AG09309 (cell line): ENCODE results near the gene CDKL2.

Experiments
- DNase-seq: peaks from one replicate; pipeline ENCODE4 v3.0.0-alpha.2; 2010; ENCODE audit warnings: low read depth
- H3K4me3 ChIP-seq: 2 replicates; pipeline ENCODE4 v1.5.1; 2011; ENCODE audit warnings: mild to moderate bottlenecking, low read depth, low read length, moderate library complexity; ENCODE audit not compliant: control insufficient read depth
- CTCF ChIP-seq: IDR thresholded peaks from 2 replicates; pipeline ENCODE4 v1.5.1; 2011; ENCODE audit warnings: mild to moderate bottlenecking, low read depth, low read length, inconsistent platforms; ENCODE audit not compliant: insufficient read depth, control insufficient read depth; ENCODE audit errors: missing control alignments

The CDKL2 gene

GRCh38 chr4:75564023-75564422 lies 66.3 kb downstream of the CDKL2 start:
- TF ChIP-seq CTCF, result no peak
- H3K4me3 ChIP-seq, result no peak overlapping the region
- DNase-seq, result no peak

- H3K4me3 ChIP-seq, result no peak overlapping the region
- DNase-seq, result no peak
- no peak for TF ChIP-seq CTCF
Measured at GRCh38 chr4:75561789-75562188, 68.5 kb downstream of the CDKL2 start.

- no peak for TF ChIP-seq CTCF
- no peak overlapping the region for H3K4me3 ChIP-seq
- no peak for DNase-seq
Measured at GRCh38 chr4:75557696-75558095, 72.6 kb downstream of the CDKL2 start.

GRCh38 chr4:75555294-75556164 lies 74.8 kb downstream of the CDKL2 start, which contains the start of gene ODAPH:
Gene ODAPH, plus strand, starts transcription at chr4:75556066. Its CDS starts 17 bp downstream, at chr4:75556083.
- TF ChIP-seq CTCF, result no peak
- DNase-seq, result no peak
- no peak within 1 kb of the TSS for H3K4me3 ChIP-seq

- no peak overlapping the region for H3K4me3 ChIP-seq
- no peak for TF ChIP-seq CTCF
- no peak for DNase-seq
Measured at GRCh38 chr4:75552452-75552851, 77.9 kb downstream of the CDKL2 start.

GRCh38 chr4:75549019-75549418 lies 81.3 kb downstream of the CDKL2 start:
- TF ChIP-seq CTCF, result no peak
- no peak overlapping the region for H3K4me3 ChIP-seq
- no peak for DNase-seq
